NCI-H2196 treated with DMSO at 0.1 percent for 48 hours (cell line): ENCODE results near the gene COPG1.
"Not testable (repeated sequence)": the region's sequence is repeated elsewhere in the genome, so short reads cannot be mapped to it uniquely, and the experiment has no call there.

Source experiments
- DNase-seq: peaks from one replicate; lab custom pipeline; 2025; ENCODE audit not compliant: unreplicated experiment; lab: John Stamatoyannopoulos, UW

COPG1 gene

GRCh38 chr3:129240436-129240835 lies 9.0 kb upstream of the COPG1 start:
- no peak for DNase-seq

- no peak for DNase-seq
These were observed 4.3 kb upstream of the COPG1 start for GRCh38 chr3:129245141-129245540.

- DNase-seq, result peak; percentile 98
These were observed 3.6 kb upstream of the COPG1 start for GRCh38 chr3:129245641-129246306.

GRCh38 chr3:129246636-129247035 lies 2.8 kb upstream of the COPG1 start:
- no peak for DNase-seq

DNA sequence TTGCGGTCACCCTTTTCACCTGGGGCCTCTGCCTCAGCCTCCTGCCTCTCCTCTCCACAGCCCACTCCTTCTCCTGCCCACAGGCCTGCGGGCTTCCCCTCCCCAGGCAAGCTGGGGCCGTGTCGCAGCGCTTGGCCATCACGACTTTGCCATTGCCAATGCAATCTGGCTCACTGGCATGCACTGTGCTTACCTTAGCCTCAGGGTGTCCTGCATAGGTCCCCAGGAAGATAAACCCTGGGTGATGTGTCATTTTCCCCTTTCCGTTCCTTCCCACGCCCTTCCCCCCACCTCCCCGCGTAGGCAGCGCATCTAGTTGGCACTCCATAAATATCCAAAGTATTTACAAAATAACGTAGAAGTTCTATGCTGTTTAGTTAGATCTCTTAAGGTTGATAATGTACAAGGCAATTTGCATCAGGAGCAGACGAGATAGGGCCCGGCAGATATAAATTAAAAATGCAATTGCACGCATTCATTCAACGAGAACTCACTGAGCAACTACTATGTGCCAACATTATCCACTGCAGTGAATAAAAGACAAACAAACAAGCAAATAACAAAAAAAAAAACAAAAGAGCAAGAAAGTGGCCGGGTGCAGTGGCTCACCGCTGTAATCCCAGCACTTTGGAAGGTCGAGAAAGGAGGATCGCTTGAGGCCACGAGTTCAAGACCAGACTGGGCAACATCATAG lies 973 bp upstream of the COPG1 start:
- no peak for DNase-seq

DNA sequence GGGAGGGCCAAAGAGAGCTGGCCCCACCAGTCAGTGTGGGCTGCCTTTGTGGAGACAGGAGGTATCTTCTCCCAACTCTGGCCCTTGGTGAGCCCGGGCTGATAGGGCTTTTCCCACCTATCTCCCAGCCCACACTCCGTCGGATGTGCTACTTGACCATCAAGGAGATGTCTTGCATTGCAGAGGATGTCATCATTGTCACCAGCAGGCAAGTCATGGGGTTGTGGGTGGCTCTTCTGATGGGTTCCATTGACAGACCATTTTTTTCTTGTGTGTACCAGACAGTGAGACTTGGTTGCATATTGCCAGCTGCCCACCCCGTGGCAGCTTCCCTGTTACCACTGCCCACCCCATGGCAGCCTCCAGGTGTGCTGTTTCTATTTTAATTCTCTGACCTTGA lies 3.3 kb downstream of the COPG1 start:
- DNase-seq, result no peak

GRCh38 chr3:129254536-129255230 lies 5.3 kb downstream of the COPG1 start:
- DNase-seq, result no peak

GRCh38 chr3:129256270-129256669 lies 6.9 kb downstream of the COPG1 start:
- DNase-seq, result no peak

- DNase-seq, result no peak
These were observed 8.2 kb downstream of the COPG1 start for GRCh38 chr3:129257609-129258008.

- DNase-seq, result no peak
These were observed 10.4 kb downstream of the COPG1 start for GRCh38 chr3:129259612-129260477.

GRCh38 chr3:129260606-129261005 lies 11.2 kb downstream of the COPG1 start:
- no peak for DNase-seq

- DNase-seq, result no peak
These were observed 12.5 kb downstream of the COPG1 start for GRCh38 chr3:129261894-129262293.

- no peak for DNase-seq
These were observed 13.9 kb downstream of the COPG1 start for GRCh38 chr3:129263161-129263910.

- not testable (repeated sequence) for DNase-seq
These were observed 15.6 kb downstream of the COPG1 start for GRCh38 chr3:129264994-129265393.

DNA sequence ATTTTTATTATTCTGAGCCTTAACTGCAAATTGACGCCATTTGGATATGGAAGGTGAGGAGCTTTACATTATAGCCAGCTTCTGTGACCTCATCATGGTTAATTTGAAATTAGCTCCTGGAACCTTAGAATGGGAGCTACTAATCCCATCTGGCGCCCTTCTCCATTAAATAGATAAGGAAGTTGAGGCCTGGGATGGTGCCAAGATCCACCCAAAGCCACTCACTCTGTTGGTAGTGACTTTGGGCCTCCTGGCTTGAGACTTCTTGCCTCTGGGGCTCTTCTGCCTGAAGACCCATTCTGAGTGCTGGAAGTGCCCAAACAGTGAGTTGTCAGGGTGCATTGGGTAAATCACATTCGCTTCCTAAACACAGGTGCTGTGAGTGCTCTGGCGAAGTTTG lies 17.2 kb downstream of the COPG1 start:
- DNase-seq, result no peak

DNA sequence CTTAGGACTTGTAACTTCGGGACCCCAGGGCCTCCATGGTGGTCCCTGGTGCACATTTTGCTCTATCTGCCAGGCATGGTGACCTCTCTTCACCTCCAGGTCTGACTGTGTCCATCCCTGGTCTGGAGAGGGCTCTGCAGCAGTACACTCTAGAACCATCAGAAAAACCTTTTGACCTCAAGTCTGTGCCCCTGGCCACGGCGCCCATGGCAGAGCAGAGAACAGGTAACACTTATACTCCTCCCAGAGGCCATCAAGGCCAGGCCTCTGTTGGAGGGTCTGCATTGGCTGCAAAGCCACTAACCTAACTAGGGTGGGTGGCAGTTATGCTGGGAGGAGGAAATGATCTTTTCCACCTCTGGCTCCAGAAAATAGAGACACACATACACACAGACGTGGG lies 19.0 kb downstream of the COPG1 start:
- DNase-seq, result no peak

DNA sequence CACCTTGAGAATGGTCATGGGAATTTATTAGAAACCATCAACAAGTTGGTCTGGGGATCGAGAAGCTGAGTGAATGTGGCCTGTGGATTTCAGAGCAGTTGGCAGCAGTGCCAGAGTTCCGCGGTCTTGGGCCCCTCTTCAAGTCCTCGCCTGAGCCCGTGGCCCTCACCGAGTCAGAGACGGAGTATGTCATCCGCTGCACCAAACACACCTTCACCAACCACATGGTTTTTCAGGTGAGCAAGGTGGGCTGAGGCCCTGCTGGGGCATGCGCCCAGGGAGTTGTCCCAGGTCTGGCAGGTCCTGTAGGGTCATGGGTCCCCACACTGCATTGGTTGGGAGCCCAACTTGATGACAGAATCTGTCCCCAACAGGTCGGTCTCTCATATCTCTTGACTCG lies 22.3 kb downstream of the COPG1 start:
- DNase-seq, result no peak

GRCh38 chr3:129276385-129276784 lies 27.0 kb downstream of the COPG1 start:
- no peak for DNase-seq

GRCh38 chr3:129277829-129278271 lies 28.4 kb downstream of the COPG1 start:
- DNase-seq, result no peak

GRCh38 chr3:129278439-129278965 lies 29.1 kb downstream of the COPG1 start, which contains the start of gene HMCES:
TSS of gene HMCES (plus strand) at chr3:129278870. CDS start at chr3:129279733, 863 bp downstream.
- DNase-seq, result peak; percentile 96
